HUES64 (cell line): ENCODE data around the gene BBS4.

Source experiments
- H3K27ac ChIP-seq: 2 replicates; pipeline ENCODE4 v1.7.0; 2013; ENCODE audit warnings: low read depth, low read length, inconsistent platforms
- H3K27me3 ChIP-seq: 2 replicates; pipeline ENCODE4 v1.6.1; 2013; ENCODE audit warnings: mild to moderate bottlenecking, low read length; ENCODE audit not compliant: insufficient read depth
- H3K36me3 ChIP-seq: 2 replicates; pipeline ENCODE4 v1.6.1; 2013; ENCODE audit warnings: mild to moderate bottlenecking, low read length; ENCODE audit not compliant: insufficient read depth
- H3K4me1 ChIP-seq: 2 replicates; pipeline ENCODE4 v1.6.1; 2013; ENCODE audit warnings: mild to moderate bottlenecking, low read length, moderate library complexity; ENCODE audit not compliant: insufficient read depth
- H3K4me3 ChIP-seq: 2 replicates; pipeline ENCODE4 v1.5.1; 2013; ENCODE audit warnings: mild to moderate bottlenecking, low read length, moderate library complexity
- H3K9ac ChIP-seq: 2 replicates; pipeline ENCODE4 v1.6.1; 2013; ENCODE audit warnings: mild to moderate bottlenecking, low read depth, low read length
- H3K9me3 ChIP-seq: 2 replicates; pipeline ENCODE4 v1.6.1; 2013; ENCODE audit warnings: low read depth, low read length; ENCODE audit not compliant: insufficient read depth
- WGBS: fragments of 150-250, 120-280 bp; methylation state at CpG from one replicate; pipeline ENCODE4 v1.1.7; 2013; ENCODE audit warnings: missing lambda C conversion rate; 5-methylcytosine and 5-hydroxymethylcytosine counted together

Gene BBS4

GRCh38 chr15:72733941-72734738, 48.1 kb downstream of the BBS4 start:
- no peaks in the 10 kb centered on the region for H3K9me3 ChIP-seq
- no peaks in the 10 kb centered on the region for H3K4me1 ChIP-seq
- no peak overlapping the region for H3K27ac ChIP-seq
- no peaks in the 10 kb centered on the region for H3K27me3 ChIP-seq
- H3K9ac ChIP-seq = no peak overlapping the region
- H3K4me3 ChIP-seq = no peak overlapping the region
- H3K36me3 ChIP-seq = peaks cover 88% of the 10 kb centered on the region
- 94% methylated on average over 2 of the region's 2 CpGs for WGBS

- Histone ChIP-seq H3K4me3 (no peak overlapping the region), H3K4me1 (no peaks in the 10 kb centered on the region), H3K36me3 (peaks cover 93% of the 10 kb centered on the region), H3K27me3 (no peaks in the 10 kb centered on the region), H3K9ac (no peak overlapping the region), H3K27ac (no peak overlapping the region), H3K9me3 (no peaks in the 10 kb centered on the region)
- WGBS = 94% methylated on average over 2 of the region's 2 CpGs
These were observed 49.1 kb downstream of the BBS4 start for GRCh38 chr15:72735111-72735510.

DNA sequence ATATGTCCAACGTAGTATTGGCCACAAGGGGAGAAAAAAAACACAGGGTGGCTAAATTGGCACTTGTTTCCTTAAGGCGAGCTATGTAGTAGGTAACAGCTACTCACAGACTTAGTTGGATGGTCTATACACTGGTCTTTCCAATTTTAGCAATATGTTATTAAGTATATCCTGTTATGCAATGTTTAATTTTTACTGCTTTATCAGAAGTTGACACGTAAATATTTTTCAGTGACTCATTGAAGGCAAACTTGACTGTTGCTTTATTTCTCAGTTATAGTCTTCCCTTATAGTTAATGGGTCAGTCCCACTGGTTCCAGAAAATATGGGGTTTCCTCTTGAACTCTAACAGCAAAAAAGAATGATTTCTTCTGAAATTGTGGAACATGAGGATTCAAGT, 51.1 kb downstream of the BBS4 start:
- H3K9ac ChIP-seq = no peak overlapping the region
- peaks cover 90% of the 10 kb centered on the region for H3K36me3 ChIP-seq
- no peak overlapping the region for H3K27ac ChIP-seq
- H3K27me3 ChIP-seq = no peaks in the 10 kb centered on the region
- peaks cover 4% of the 10 kb centered on the region for H3K9me3 ChIP-seq
- H3K4me3 ChIP-seq = no peak overlapping the region
- WGBS = 92% methylated on average over 3 of the region's 3 CpGs
- H3K4me1 ChIP-seq = no peaks in the 10 kb centered on the region

DNA sequence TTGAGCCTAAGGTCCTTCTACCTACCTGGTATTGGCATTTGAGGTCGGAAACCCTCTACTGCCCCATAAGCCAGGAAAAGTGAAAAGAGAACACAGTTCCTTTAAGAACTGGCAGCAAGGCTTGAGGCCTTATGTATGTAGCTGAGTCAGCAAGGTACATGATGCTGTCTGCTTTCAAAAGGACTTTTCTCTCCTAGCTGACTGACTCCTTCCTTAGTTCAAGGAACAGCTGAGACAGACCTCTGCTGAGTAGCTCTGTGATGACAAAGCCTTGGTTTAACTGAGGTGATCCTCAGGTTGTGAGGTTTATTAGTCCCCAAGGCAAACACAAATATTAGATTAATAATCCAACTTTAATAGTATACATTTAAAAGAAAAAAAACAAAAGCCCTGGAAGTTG, 51.7 kb downstream of the BBS4 start:
- 90% methylated on average over 1 of the region's 1 CpG for WGBS
- H3K36me3 ChIP-seq = peaks cover 84% of the 10 kb centered on the region
- H3K9me3 ChIP-seq = peaks cover 4% of the 10 kb centered on the region
- no peak overlapping the region for H3K9ac ChIP-seq
- H3K27me3 ChIP-seq = no peaks in the 10 kb centered on the region
- no peak overlapping the region for H3K27ac ChIP-seq
- no peaks in the 10 kb centered on the region for H3K4me1 ChIP-seq
- no peak overlapping the region for H3K4me3 ChIP-seq

GRCh38 chr15:72740219-72740618, 54.2 kb downstream of the BBS4 start:
- Histone ChIP-seq H3K9me3 (peaks cover 4% of the 10 kb centered on the region), H3K4me1 (no peaks in the 10 kb centered on the region), H3K4me3 (no peak overlapping the region), H3K27me3 (no peaks in the 10 kb centered on the region), H3K9ac (no peak overlapping the region), H3K27ac (no peak overlapping the region), H3K36me3 (peaks cover 62% of the 10 kb centered on the region)
- 95% methylated on average over 1 of the region's 1 CpG for WGBS

DNA sequence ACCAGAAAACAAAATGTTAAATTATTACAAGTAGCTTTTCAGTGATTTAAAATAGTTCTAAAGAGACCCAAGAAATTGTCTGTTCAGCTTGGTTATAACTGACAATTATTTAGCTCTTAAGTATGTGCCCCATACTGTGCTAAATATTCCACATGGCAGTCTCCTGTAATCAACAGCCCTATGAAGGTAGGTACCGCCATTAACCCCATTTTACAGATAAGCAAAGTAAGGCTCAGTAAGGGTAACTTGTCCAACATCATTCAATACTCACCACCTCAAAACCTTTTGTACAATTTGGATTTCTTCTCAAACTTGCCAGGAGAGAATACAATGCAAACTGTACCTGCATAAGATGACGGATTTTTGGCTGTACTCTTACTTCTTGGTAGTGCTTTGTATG, 63.7 kb downstream of the BBS4 start:
- no peaks in the 10 kb centered on the region for H3K27me3 ChIP-seq
- H3K4me3 ChIP-seq = no peak overlapping the region
- no peak overlapping the region for H3K27ac ChIP-seq
- H3K36me3 ChIP-seq = peaks cover 34% of the 10 kb centered on the region
- no peaks in the 10 kb centered on the region; the same call in 1 of the 2 replicates for H3K9me3 ChIP-seq
- H3K4me1 ChIP-seq = no peaks in the 10 kb centered on the region
- H3K9ac ChIP-seq = no peak overlapping the region
- 97% methylated on average over 2 of the region's 2 CpGs for WGBS

DNA sequence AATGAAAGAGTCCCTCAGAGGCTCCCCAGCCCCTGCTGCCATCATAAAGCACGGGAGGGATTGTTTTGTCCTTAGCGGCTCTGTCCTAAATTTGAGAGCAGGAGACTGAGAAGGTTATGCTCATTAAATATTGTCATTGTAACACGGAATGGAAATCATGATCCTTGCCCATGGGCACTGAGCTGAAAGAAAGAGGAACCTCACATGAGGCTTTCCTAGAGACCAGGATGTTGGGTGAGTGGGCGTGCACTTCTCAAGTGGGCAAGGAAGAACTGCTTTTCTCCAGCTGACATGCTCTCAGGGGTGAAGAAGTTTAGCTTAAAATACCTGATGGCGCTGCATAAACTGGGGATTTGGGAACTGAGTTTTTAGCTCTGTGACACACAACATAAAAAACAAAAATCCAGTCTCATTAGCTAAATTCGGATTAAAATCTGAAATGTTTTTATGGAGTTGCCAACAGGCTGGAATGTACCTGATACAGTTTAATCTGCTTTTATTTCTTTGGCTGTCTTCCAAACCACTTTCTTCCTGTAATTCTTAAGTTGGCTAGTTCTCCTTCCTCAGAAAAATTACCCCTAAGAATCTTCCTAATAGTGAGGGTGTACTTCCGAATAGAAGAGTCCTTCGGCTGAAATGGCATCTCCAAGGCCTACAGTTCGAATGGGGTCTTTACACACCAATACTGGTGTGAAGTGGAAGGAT, 65.9 kb downstream of the BBS4 start:
- Histone ChIP-seq H3K27ac (no peak overlapping the region), H3K9ac (no peak overlapping the region), H3K4me3 (no peak overlapping the region), H3K9me3 (no peaks in the 10 kb centered on the region), H3K4me1 (no peaks in the 10 kb centered on the region), H3K27me3 (no peaks in the 10 kb centered on the region), H3K36me3 (peaks cover 54% of the 10 kb centered on the region)
- 95% methylated on average over 8 of the region's 9 CpGs for WGBS

- Histone ChIP-seq H3K36me3 (peaks cover 67% of the 10 kb centered on the region), H3K4me1 (peaks cover 4% of the 10 kb centered on the region; the same call in 1 of the 2 replicates), H3K9ac (no peak overlapping the region), H3K27me3 (no peaks in the 10 kb centered on the region), H3K4me3 (no peak overlapping the region), H3K27ac (no peak overlapping the region), H3K9me3 (no peaks in the 10 kb centered on the region)
- WGBS = 100% methylated on average over 6 of the region's 6 CpGs
These were observed 68.1 kb downstream of the BBS4 start for GRCh38 chr15:72754096-72754495.

- Histone ChIP-seq H3K27ac (no peak overlapping the region), H3K9me3 (no peaks in the 10 kb centered on the region), H3K27me3 (no peaks in the 10 kb centered on the region), H3K36me3 (peaks cover 80% of the 10 kb centered on the region), H3K9ac (no peak overlapping the region), H3K4me1 (peaks cover 4% of the 10 kb centered on the region; the same call in 1 of the 2 replicates), H3K4me3 (no peak overlapping the region)
- 88% methylated on average over 3 of the region's 3 CpGs for WGBS
These were observed 72.2 kb downstream of the BBS4 start for GRCh38 chr15:72758182-72758581.

DNA sequence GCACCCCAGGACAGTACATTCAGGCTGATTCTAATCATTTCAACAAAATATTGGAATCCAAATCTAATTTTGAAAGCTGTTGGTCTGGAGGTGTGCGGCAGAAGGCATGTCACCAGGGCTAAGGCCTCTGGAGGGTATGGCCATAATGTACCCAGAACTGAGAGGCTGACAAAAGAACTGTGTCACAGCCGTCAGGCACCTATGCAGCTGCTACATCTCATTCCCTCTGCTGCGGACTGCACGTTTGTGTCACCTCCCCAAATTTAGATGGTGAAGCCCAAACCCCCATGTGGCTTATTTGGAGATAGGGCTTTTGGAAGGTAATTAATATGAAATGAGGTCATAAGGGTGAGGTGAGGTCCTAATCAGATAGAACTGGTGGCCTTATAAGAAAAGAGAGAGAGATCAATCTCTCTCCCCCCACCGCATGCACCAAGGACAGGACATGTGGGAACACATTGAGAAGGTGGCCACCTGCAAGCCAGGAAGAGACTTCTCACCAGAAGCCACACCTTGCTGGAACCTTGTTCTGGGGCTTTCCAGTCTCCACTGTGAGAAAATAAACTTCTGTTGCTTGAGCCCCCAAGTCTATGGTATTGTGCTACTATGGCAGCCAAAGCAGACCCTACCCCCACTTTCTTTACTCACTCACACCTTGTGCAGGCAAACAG, 74.7 kb downstream of the BBS4 start:
- Histone ChIP-seq H3K36me3 (peaks cover 67% of the 10 kb centered on the region), H3K9ac (no peak overlapping the region), H3K4me1 (peaks cover 4% of the 10 kb centered on the region; the same call in 1 of the 2 replicates), H3K9me3 (no peaks in the 10 kb centered on the region), H3K27me3 (no peaks in the 10 kb centered on the region), H3K4me3 (no peak overlapping the region), H3K27ac (no peak overlapping the region)
- WGBS = 93% methylated on average over 5 of the region's 5 CpGs

GRCh38 chr15:72764656-72765055, 78.6 kb downstream of the BBS4 start:
- Histone ChIP-seq H3K9me3 (peaks cover 26% of the 10 kb centered on the region), H3K27me3 (no peaks in the 10 kb centered on the region), H3K9ac (no peak overlapping the region), H3K4me3 (no peak overlapping the region), H3K36me3 (peaks cover 77% of the 10 kb centered on the region), H3K27ac (no peak overlapping the region), H3K4me1 (no peaks in the 10 kb centered on the region)
- WGBS = 97% methylated on average over 2 of the region's 3 CpGs
